WI38 (cell line): ENCODE measurements around the gene RIT1.
"Not testable (repeated sequence)": the region's sequence is repeated elsewhere in the genome, so short reads cannot be mapped to it uniquely, and the experiment has no call there.

Experiments
- H3K4me3 ChIP-seq: 2 replicates; pipeline ENCODE4 v1.5.1; 2011; ENCODE audit warnings: low read depth, mild to moderate bottlenecking, control low read depth, low read length
- TF ChIP-seq, protein P1 (sequence below): IDR thresholded peaks from 2 replicates; pipeline ENCODE4 v1.5.1; 2012; ENCODE audit warnings: low read depth, mild to moderate bottlenecking, control low read depth, low read length

Gene RIT1

DNA sequence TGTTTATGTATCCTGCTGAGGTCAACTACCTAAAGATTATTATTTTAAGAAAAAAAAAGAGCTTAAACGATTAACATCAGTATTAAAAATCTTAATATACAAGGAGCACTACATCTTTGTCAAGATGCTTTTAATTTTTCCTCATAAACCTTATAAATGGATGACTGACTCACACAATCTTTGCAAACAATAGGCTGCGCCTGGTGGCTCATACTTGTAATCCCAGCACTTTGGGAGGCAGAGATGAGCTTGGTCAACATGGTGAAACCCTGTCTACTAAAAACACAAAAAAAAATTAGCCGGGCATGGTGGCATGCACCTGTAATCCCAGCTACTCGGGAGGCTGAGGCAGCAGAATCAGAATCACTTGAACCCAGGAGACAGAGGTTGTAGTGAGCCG lies 21.3 kb upstream of the RIT1 start:
- H3K4me3 ChIP-seq = peak overlapping the region; percentile 5; the same call in 1 of the 2 replicates
- TF ChIP-seq, protein P1, sequence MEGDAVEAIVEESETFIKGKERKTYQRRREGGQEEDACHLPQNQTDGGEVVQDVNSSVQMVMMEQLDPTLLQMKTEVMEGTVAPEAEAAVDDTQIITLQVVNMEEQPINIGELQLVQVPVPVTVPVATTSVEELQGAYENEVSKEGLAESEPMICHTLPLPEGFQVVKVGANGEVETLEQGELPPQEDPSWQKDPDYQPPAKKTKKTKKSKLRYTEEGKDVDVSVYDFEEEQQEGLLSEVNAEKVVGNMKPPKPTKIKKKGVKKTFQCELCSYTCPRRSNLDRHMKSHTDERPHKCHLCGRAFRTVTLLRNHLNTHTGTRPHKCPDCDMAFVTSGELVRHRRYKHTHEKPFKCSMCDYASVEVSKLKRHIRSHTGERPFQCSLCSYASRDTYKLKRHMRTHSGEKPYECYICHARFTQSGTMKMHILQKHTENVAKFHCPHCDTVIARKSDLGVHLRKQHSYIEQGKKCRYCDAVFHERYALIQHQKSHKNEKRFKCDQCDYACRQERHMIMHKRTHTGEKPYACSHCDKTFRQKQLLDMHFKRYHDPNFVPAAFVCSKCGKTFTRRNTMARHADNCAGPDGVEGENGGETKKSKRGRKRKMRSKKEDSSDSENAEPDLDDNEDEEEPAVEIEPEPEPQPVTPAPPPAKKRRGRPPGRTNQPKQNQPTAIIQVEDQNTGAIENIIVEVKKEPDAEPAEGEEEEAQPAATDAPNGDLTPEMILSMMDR = no peak

DNA sequence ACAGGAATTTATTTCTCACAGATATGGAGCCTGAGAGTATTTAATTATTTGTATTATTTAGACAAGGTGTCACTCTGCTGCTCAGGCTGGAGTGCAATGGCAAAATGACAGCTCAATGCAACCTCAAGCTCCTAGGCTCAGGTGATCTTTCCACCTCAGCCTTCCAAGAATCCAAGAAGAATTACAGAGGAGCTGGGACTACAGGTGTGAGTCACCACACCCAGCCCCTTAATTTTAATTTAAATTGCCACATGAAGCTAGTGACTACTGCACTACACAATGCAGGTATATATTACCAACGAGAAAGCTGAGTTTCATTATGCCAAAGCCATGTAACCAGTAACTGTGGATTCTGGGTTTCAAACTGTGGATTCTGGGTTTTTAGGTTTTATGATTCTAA lies 20.9 kb upstream of the RIT1 start:
- TF ChIP-seq, protein P1 = no peak

DNA sequence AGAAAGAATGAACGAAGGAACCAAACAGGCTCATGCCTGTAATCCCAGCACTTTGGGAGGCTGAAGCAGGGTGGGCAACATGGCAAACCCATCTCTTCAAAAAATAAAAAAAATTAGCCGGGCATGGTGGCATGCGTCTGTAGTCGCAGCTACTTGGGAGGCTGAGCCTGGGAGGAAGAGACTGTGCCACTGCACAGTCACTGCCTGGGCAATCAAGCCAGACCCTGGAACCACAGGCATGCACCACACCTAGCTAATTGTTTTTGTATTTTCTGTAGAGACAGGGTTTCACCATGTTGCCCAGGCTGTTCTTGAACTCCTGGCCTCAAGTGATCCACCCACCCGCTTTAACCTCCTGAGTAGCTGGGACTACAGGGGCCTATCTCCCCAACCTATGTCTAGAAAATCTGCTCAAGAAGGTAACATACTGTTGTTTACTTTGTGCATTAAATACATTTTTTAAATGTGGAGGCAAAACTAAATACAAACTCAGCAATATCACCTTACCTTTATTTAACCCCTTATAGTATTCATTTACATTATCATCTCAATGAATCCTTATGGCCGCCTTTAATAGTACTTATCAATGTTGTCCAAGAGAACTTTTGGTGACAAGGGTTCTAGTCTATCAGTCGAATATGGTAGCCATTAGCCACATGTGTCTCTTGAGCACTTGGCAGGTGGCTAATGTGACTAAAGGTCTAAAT lies 20.3 kb upstream of the RIT1 start:
- H3K4me3 ChIP-seq = no peak overlapping the region
- TF ChIP-seq, protein P1 = no peak

More for the DNA sequence above, 20.9 kb upstream of the RIT1 start:
- no peak overlapping the region; the same call in 1 of the 2 replicates for H3K4me3 ChIP-seq

DNA sequence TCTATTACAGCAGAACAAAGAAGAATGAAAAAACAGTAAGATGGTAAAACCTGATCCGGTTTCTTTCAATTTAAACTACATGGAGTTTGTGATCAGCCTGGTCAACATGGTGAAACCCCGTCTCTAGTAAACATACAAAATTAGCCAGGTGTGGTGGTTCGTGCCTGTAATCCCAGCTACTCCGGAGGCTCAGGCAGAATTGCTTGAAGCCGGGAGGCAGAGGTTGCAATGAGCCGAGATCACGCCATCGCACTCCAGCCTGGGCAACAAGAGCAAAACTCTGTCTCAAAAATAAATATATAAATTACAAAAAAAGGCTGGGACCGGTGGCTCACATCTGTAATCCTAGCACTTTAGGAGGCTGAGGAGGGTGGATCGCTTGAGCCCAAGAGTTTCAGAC lies 19.6 kb upstream of the RIT1 start:
- H3K4me3 ChIP-seq = not testable (repeated sequence)

DNA sequence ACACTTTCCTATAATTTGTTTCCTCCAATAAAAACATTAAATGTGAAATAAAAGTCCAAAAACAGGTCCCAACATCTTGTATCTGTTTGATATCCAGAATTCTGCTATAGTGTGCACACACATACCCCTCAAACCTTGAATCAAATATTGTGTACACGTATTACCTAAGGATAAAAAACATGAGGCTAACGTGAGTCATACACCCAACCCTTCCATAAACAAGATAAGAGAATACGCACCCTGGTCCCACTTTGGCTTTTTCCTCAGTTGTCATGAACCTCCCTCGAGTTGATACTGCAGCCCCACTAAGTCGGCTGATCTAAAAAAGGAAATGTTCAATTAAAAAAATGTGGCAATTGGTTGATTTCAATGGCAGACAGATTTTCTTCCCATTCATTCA lies 17.9 kb upstream of the RIT1 start:
- H3K4me3 ChIP-seq = no peak overlapping the region

DNA sequence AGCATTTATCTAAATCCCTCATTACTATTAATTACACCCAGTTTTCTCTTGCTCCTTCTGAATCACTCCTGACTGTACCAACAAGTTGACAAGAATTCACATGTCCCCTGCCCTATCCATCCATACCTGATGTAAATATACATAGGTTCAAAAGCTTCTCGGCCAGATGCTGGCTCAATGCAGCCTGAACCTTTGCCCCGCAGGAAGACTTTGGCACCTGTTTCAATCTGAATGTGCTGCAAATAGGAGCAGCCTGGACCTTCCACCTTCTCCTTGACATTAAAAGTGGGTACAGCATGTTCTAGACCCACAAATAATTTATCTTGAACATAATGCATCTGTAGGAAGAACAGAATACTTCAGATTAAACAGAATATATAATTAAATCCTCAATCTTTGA lies 14.4 kb upstream of the RIT1 start:
- TF ChIP-seq, protein P1 = no peak

More for the DNA sequence above, 17.9 kb upstream of the RIT1 start:
- TF ChIP-seq, protein P1 = no peak

DNA sequence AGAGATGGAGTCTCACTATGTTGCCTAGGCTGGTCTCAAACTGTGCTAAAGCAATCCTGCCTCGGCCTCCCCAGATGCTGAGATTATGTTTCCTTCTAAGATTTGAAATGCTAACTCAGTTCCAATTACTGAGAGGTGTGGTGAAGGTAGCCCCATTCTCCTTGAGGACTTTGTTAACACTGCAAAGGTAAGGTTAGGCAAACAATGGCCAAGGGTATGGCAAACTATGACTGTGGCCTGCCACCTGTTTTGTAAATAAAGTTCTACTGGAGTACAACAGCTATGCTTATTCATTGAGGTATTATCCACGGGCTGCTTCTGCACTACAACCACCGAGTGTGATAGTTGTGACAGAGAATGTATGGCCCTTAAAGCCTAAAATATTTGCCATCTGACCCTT lies 9.6 kb upstream of the RIT1 start:
- no peak overlapping the region for H3K4me3 ChIP-seq
- TF ChIP-seq, protein P1 = no peak

More for the DNA sequence above, 14.4 kb upstream of the RIT1 start:
- no peak overlapping the region for H3K4me3 ChIP-seq

DNA sequence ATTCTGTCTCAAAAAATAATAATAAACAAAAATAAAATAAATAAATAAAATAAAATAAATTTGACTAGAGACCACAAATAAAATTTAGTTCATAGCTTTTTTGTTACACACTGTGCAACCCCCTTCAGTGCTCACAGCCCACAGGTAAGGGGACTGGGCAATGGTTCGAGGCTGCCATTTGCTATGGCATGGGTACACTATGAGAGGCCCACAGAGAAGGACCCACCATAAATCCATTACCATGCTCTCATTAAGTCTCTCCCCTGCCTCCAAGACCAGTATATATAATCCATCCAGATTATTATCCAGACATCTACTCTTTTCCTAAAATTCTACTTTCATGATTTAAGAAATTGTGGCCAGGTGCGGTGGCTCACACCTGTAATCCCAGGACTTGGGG lies 8.7 kb upstream of the RIT1 start:
- no peak overlapping the region for H3K4me3 ChIP-seq
- TF ChIP-seq, protein P1 = no peak
